CD4-positive, CD25-positive, alpha-beta regulatory T cell (primary cell): ENCODE data around the gene GRIN1. TPM values are rescaled to one million over a fixed set of nuclear protein-coding genes. Genes with fewer than 3 reads are reported as not detected.
A peak's percentile ranks its signal among the peaks of the same experiment; 100 is the strongest.

Source experiments
- ATAC-seq, 2 donors: fragments of 150-1000 bp; cut with Tn5 transposase; one replicate each; pipeline ENCODE4 v1.10.0; 2021; ENCODE audit warnings: low read depth in 2 of 2, moderate number of reproducible peaks in 2 of 2, moderate library complexity in 1 of 2
- DNase-seq, 3 donors: peaks; one replicate each; pipeline versions ENCODE4 v3.0.0 to v3.0.0-alpha.2; 2012 to 2022; ENCODE audit warnings: mixed read lengths in 1 of 3
- H3K27ac ChIP-seq: one replicate; pipeline ENCODE4 v1.7.0; 2013; ENCODE audit warnings: mild to moderate bottlenecking, low read length; ENCODE audit not compliant: insufficient read depth, poor library complexity, severe bottlenecking
- H3K27me3 ChIP-seq: one replicate; pipeline ENCODE4 v1.7.0; 2013; ENCODE audit warnings: low read length; ENCODE audit not compliant: control insufficient read depth, insufficient read depth
- H3K36me3 ChIP-seq: one replicate; pipeline ENCODE4 v1.7.0; 2013; ENCODE audit warnings: mild to moderate bottlenecking, low read length, moderate library complexity; ENCODE audit not compliant: control insufficient read depth, insufficient read depth
- H3K4me1 ChIP-seq: 2 replicates; pipeline ENCODE4 v1.7.0; 2013; ENCODE audit warnings: mild to moderate bottlenecking, low read length; ENCODE audit not compliant: insufficient read depth, control insufficient read depth, poor library complexity, severe bottlenecking
- H3K4me3 ChIP-seq: one replicate; pipeline ENCODE4 v1.7.0; 2013; ENCODE audit warnings: low read depth, mild to moderate bottlenecking, low read length, moderate library complexity
- H3K9me3 ChIP-seq, 2 experiments: 1 replicate in 1 of 2; 2 replicates in 1 of 2; pipeline ENCODE4 v1.7.0; 2013; ENCODE audit warnings: low read length in 2 of 2, mild to moderate bottlenecking in 1 of 2, moderate library complexity in 1 of 2; ENCODE audit not compliant: control insufficient read depth in 2 of 2
- H3K27ac Mint-ChIP-seq, 3 donors: one replicate each; pipeline ENCODE4 v1.8.0; 2020 to 2022; ENCODE audit warnings: mild to moderate bottlenecking in 3 of 3, mixed read lengths in 3 of 3, moderate library complexity in 2 of 3
- H3K27me3 Mint-ChIP-seq: one replicate; pipeline ENCODE4 v1.8.0; 2022; ENCODE audit warnings: mild to moderate bottlenecking, mixed read lengths
- H3K36me3 Mint-ChIP-seq: one replicate; pipeline ENCODE4 v1.8.0; 2020; ENCODE audit warnings: mixed read lengths
- H3K4me1 Mint-ChIP-seq, 4 donors: one replicate each; pipeline ENCODE4 v1.8.0; 2020 to 2022; ENCODE audit warnings: mixed read lengths in 4 of 4, mild to moderate bottlenecking in 1 of 4
- H3K4me3 Mint-ChIP-seq, 4 donors: one replicate each; pipeline ENCODE4 v1.8.0; 2020 to 2022; ENCODE audit warnings: mild to moderate bottlenecking in 4 of 4, mixed read lengths in 4 of 4, moderate library complexity in 3 of 4
- H3K9me3 Mint-ChIP-seq, 7 donors: one replicate each; pipeline ENCODE4 v1.8.0; 2020 to 2022; ENCODE audit warnings: mixed read lengths in 7 of 7, mild to moderate bottlenecking in 3 of 7, moderate library complexity in 2 of 7
- polyA plus RNA-seq, 4 donors: library from polyadenylated mRNA; unstranded; fragments of 300-500 nt; fragmentation: Illumina TruSeq; gene quantifications; one replicate each; pipeline ENCODE4 v1.2.3, GENCODE V29; 2021
- total RNA-seq: library from RNA; stranded (reverse); gene quantifications from one replicate; pipeline ENCODE4 v1.2.3, GENCODE V29; 2022

The GRIN1 gene
- total and polyA plus RNA-seq, 5 donors from 2014 or later, result not detected

DNA sequence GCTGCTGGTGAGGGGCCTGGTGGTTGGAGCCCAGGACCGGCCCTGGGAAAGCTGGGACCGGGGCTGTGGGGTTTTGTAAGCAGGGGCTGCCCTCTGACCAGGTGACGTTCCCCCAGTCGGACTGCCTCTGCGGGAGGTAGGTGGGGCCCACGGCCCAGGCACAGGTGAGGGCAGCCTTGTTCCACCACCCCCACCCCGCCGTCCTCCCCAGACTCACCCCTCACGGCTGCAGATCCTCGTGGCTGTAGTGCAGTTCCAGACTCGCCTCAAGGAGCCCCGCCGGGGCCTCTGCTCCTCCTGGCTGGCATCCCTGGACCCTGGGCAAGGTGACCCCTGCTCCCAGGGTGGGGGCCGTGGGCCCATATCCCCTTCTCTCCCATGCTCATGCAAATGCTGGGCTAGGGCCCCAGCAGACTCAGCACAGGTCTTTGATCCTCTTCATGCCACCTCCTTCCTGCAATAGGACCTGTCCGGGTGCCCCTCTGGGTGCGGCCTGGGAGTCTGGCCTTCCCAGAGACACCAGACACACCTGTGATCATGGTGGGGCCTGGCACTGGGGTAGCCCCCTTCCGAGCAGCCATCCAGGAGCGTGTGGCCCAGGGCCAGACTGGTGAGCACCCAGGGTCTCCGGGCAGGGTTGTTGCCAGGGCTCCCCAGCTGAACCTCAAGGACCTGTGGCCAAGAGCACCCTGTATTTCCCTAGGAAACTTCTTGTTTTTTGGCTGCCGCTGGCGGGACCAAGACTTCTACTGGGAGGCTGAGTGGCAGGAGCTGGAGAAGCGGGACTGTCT, 76.4 kb downstream of the GRIN1 start:
- Mint-ChIP-seq H3K27me3 (no peaks in the 10 kb centered on the region), H3K4me1 (peaks cover 0 to 2% (median 0%) of the 10 kb centered on the region in 4 donors), H3K27ac (no peak overlapping the region), H3K4me3 (no peak overlapping the region), H3K9me3 (peaks cover 0 to 1% (median 0%) of the 10 kb centered on the region in 7 donors), H3K36me3 (no peaks in the 10 kb centered on the region)
- Histone ChIP-seq H3K27me3 (no peaks in the 10 kb centered on the region), H3K9me3 (no peaks in the 10 kb centered on the region), H3K36me3 (peaks cover 3% of the 10 kb centered on the region), H3K4me1 (no peaks in the 10 kb centered on the region), H3K27ac (no peak overlapping the region), H3K4me3 (no peak overlapping the region)
- no peak for ATAC-seq
- DNase-seq, result no peak

DNA sequence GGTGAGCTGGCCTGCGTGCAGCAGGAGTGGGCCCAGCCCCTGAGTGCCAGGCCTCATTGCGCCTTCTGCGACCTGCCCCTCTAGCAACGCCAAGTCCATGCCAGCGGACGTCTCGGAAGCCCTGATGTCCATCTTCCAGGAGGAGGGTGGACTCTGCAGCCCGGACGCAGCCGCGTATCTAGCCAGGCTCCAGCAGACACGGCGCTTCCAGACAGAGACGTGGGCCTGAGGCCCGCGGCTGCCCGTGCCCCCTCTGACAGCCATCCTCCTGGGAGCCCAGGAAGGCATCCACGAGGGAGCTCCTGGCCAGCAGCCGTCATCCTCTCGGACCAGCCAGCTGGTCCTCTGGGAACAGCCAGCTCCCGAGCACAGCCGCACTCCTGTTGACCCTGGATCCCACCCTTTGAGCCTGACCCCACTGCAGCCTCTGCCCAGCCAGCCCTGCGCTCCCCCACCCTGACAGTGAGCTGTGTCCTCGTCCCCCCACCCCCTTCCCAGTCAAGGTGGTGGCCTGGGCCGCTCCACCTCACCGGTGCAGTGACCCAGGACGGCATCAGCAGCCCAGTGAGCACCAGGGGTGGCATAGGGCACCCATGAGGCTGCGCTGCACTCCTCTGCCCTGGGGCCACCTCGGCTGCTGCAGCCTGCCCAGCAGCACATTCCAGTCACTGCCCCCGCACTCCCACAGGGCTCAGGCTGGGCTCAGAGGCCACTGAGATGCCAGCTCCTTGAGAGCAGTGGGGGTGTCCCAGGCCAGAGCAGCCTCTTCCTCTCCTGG, 77.4 kb downstream of the GRIN1 start:
- Histone ChIP-seq H3K4me3 (no peak overlapping the region), H3K36me3 (no peaks in the 10 kb centered on the region), H3K27ac (no peak overlapping the region), H3K9me3 (no peaks in the 10 kb centered on the region), H3K4me1 (no peaks in the 10 kb centered on the region), H3K27me3 (no peaks in the 10 kb centered on the region)
- Mint-ChIP-seq H3K27ac (no peak overlapping the region), H3K36me3 (no peaks in the 10 kb centered on the region), H3K9me3 (peaks cover 0 to under 1% (median 0%) of the 10 kb centered on the region in 7 donors), H3K4me3 (no peak overlapping the region), H3K27me3 (no peaks in the 10 kb centered on the region), H3K4me1 (no peaks in the 10 kb centered on the region)
- DNase-seq (no peak), ATAC-seq (no peak)

GRCh38 chr9:137217276-137218211, 78.6 kb downstream of the GRIN1 start:
- H3K27me3 Mint-ChIP-seq, result no peaks in the 10 kb centered on the region
- no peak for ATAC-seq
- H3K27ac ChIP-seq, result no peak overlapping the region
- H3K4me1 ChIP-seq, result peaks cover 4% of the 10 kb centered on the region
- H3K4me1 Mint-ChIP-seq, result no peaks in the 10 kb centered on the region
- DNase-seq, result no peak
- H3K4me3 Mint-ChIP-seq, result peak overlapping the region in 1 of 4 donors; percentile 47
- no peaks in the 10 kb centered on the region for H3K9me3 ChIP-seq
- no peaks in the 10 kb centered on the region for H3K36me3 ChIP-seq
- no peaks in the 10 kb centered on the region for H3K36me3 Mint-ChIP-seq
- H3K9me3 Mint-ChIP-seq, result no peaks in the 10 kb centered on the region
- no peak overlapping the region for H3K4me3 ChIP-seq
- no peaks in the 10 kb centered on the region for H3K27me3 ChIP-seq
- no peak overlapping the region for H3K27ac Mint-ChIP-seq

DNA sequence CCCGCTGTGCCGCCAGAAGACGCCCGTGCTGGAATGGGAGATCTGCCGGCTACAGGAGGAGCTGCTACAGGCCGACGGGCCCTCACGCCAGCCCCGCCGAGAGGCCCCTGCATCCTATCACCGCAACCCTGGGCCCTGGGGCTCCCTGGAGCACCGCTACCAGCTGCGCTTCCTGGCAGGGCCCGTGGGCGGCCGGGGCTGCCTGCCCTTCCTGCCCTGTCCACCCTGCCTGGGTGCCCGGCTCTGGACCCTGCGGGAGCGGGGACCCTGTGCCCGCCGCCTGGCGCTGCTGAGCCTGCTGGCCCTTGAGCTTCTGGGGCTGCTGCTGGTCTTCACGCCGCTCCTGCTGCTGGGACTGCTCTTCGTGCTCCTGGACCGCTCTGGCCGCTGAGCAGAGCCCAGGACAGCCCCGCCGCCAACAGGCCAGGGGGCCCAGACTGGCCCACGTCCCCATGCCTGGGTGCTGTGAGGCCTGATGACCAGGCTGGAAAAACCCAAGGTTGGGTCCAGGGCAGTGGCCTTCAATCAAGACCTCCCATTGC, 79.3 kb downstream of the GRIN1 start:
- Histone ChIP-seq H3K4me3 (no peak overlapping the region), H3K9me3 (no peaks in the 10 kb centered on the region), H3K27me3 (no peaks in the 10 kb centered on the region), H3K36me3 (no peaks in the 10 kb centered on the region), H3K4me1 (peaks cover 10% of the 10 kb centered on the region), H3K27ac (no peak overlapping the region)
- Mint-ChIP-seq H3K4me1 (peaks cover 0 to 6% (median under 1%) of the 10 kb centered on the region in 4 donors), H3K36me3 (no peaks in the 10 kb centered on the region), H3K4me3 (no peak overlapping the region), H3K9me3 (no peaks in the 10 kb centered on the region), H3K27ac (no peak overlapping the region), H3K27me3 (no peaks in the 10 kb centered on the region)
- ATAC-seq (no peak), DNase-seq (no peak)

Other genes starting within 250 kb of the GRIN1 start
Only the 30 nearest of the 31 such genes appear.
- 1.1 TPM for gene C8G, start 193.9 kb upstream of the GRIN1 start, total RNA-seq
- gene C8G, start 193.9 kb upstream of the GRIN1 start, polyA plus RNA-seq, result under 1 TPM in 1 of 4 donors, not detected in 3; 0.96 TPM
- gene LCN12, start 186.9 kb upstream of the GRIN1 start, total RNA-seq, result 1.4 TPM
- gene LCN12, start 186.9 kb upstream of the GRIN1 start, polyA plus RNA-seq, result not detected
- 15.4 TPM for gene PTGDS, start 161.7 kb upstream of the GRIN1 start, total RNA-seq
- gene PTGDS, start 161.7 kb upstream of the GRIN1 start, polyA plus RNA-seq, result under 1 TPM in 1 of 4 donors, not detected in 3; 0.47 TPM
- not detected for gene LCNL1, start 156.2 kb upstream of the GRIN1 start, total RNA-seq
- not detected for gene LCNL1, start 156.2 kb upstream of the GRIN1 start, polyA plus RNA-seq
- gene PAXX, start 146.7 kb upstream of the GRIN1 start, total RNA-seq, result 83.3 TPM
- gene PAXX, start 146.7 kb upstream of the GRIN1 start, polyA plus RNA-seq, result 10 to 100 TPM; 46.7 to 67.5 (median 66.0) TPM
- gene CLIC3, start 142.6 kb upstream of the GRIN1 start, total RNA-seq, result 1.0 TPM
- 1 to 10 TPM in 3 of 4 donors, under 1 TPM in 1; 0.38 to 4.5 (median 2.9) TPM for gene CLIC3, start 142.6 kb upstream of the GRIN1 start, polyA plus RNA-seq
- 135 TPM for gene ABCA2, start 110.9 kb upstream of the GRIN1 start, total RNA-seq
- gene ABCA2, start 110.9 kb upstream of the GRIN1 start, polyA plus RNA-seq, result 1 to 10 TPM; 3.8 to 4.5 (median 4.3) TPM
- gene FUT7, start 107.1 kb upstream of the GRIN1 start, total RNA-seq, result 15.2 TPM
- gene FUT7, start 107.1 kb upstream of the GRIN1 start, polyA plus RNA-seq, result 10 to 100 TPM; 31.8 to 79.0 (median 42.9) TPM
- gene NPDC1, start 93.0 kb upstream of the GRIN1 start, total RNA-seq, result 106 TPM
- 10 to 100 TPM in 2 of 4 donors, 1 to 10 TPM in 2; 4.2 to 15.3 (median 9.2) TPM for gene NPDC1, start 93.0 kb upstream of the GRIN1 start, polyA plus RNA-seq
- not detected for gene ENTPD2, start 85.1 kb upstream of the GRIN1 start, total RNA-seq
- gene ENTPD2, start 85.1 kb upstream of the GRIN1 start, polyA plus RNA-seq, result not detected
- gene SAPCD2, start 68.6 kb upstream of the GRIN1 start, total RNA-seq, result 1.2 TPM
- under 1 TPM; 0.09 to 0.62 (median 0.18) TPM for gene SAPCD2, start 68.6 kb upstream of the GRIN1 start, polyA plus RNA-seq
- 14.8 TPM for gene UAP1L1, start 61.6 kb upstream of the GRIN1 start, total RNA-seq
- 1 to 10 TPM; 1.3 to 3.6 (median 1.7) TPM for gene UAP1L1, start 61.6 kb upstream of the GRIN1 start, polyA plus RNA-seq
- 71.3 TPM for gene MAN1B1, start 52.2 kb upstream of the GRIN1 start, total RNA-seq
- gene MAN1B1, start 52.2 kb upstream of the GRIN1 start, polyA plus RNA-seq, result 10 to 100 TPM; 42.1 to 53.5 (median 45.7) TPM
- gene DPP7, start 24.4 kb upstream of the GRIN1 start, total RNA-seq, result 343 TPM
- 100 to 1,000 TPM; 119 to 164 (median 153) TPM for gene DPP7, start 24.4 kb upstream of the GRIN1 start, polyA plus RNA-seq
- not detected for gene LRRC26, start 30.9 kb downstream of the GRIN1 start, total RNA-seq
- gene LRRC26, start 30.9 kb downstream of the GRIN1 start, polyA plus RNA-seq, result not detected
- gene TMEM210, start 32.9 kb downstream of the GRIN1 start, total RNA-seq, result not detected
- not detected for gene TMEM210, start 32.9 kb downstream of the GRIN1 start, polyA plus RNA-seq
- gene ANAPC2, start 49.4 kb downstream of the GRIN1 start, total RNA-seq, result 127 TPM
- gene ANAPC2, start 49.4 kb downstream of the GRIN1 start, polyA plus RNA-seq, result 1 to 10 TPM; 7.5 to 8.7 (median 8.0) TPM
- 54.3 TPM for gene SSNA1, start 49.5 kb downstream of the GRIN1 start, total RNA-seq
- 100 to 1,000 TPM; 112 to 150 (median 130) TPM for gene SSNA1, start 49.5 kb downstream of the GRIN1 start, polyA plus RNA-seq
- 5.9 TPM for gene TPRN, start 61.6 kb downstream of the GRIN1 start, total RNA-seq
- gene TPRN, start 61.6 kb downstream of the GRIN1 start, polyA plus RNA-seq, result under 1 TPM; 0.27 to 0.91 (median 0.43) TPM
- 20.7 TPM for gene TMEM203, start 66.5 kb downstream of the GRIN1 start, total RNA-seq
- 100 to 1,000 TPM; 116 to 148 (median 132) TPM for gene TMEM203, start 66.5 kb downstream of the GRIN1 start, polyA plus RNA-seq
- gene NDOR1, start 66.5 kb downstream of the GRIN1 start, total RNA-seq, result 30.0 TPM
- 1 to 10 TPM; 3.9 to 7.6 (median 5.0) TPM for gene NDOR1, start 66.5 kb downstream of the GRIN1 start, polyA plus RNA-seq
- 1.2 TPM for gene RNF208, start 83.1 kb downstream of the GRIN1 start, total RNA-seq
- gene RNF208, start 83.1 kb downstream of the GRIN1 start, polyA plus RNA-seq, result not detected
- not detected for gene CYSRT1, start 86.0 kb downstream of the GRIN1 start, total RNA-seq
- not detected for gene CYSRT1, start 86.0 kb downstream of the GRIN1 start, polyA plus RNA-seq
- not detected for gene RNF224, start 88.3 kb downstream of the GRIN1 start, total RNA-seq
- not detected for gene RNF224, start 88.3 kb downstream of the GRIN1 start, polyA plus RNA-seq
- gene SLC34A3, start 91.7 kb downstream of the GRIN1 start, total RNA-seq, result not detected
- not detected for gene SLC34A3, start 91.7 kb downstream of the GRIN1 start, polyA plus RNA-seq
- 100 TPM for gene TUBB4B, start 102.1 kb downstream of the GRIN1 start, total RNA-seq
- gene TUBB4B, start 102.1 kb downstream of the GRIN1 start, polyA plus RNA-seq, result 10 to 100 TPM; 56.7 to 87.4 (median 71.8) TPM
- gene STPG3, start 112.1 kb downstream of the GRIN1 start, total RNA-seq, result not detected
- gene STPG3, start 112.1 kb downstream of the GRIN1 start, polyA plus RNA-seq, result not detected
- gene NELFB, start 116.2 kb downstream of the GRIN1 start, total RNA-seq, result 46.4 TPM
- gene NELFB, start 116.2 kb downstream of the GRIN1 start, polyA plus RNA-seq, result 10 to 100 TPM; 22.3 to 27.1 (median 23.7) TPM
- 6.1 TPM for gene TOR4A, start 138.6 kb downstream of the GRIN1 start, total RNA-seq
- gene TOR4A, start 138.6 kb downstream of the GRIN1 start, polyA plus RNA-seq, result 1 to 10 TPM; 2.6 to 4.2 (median 3.5) TPM
- 1.6 TPM for gene NRARP, start 163.1 kb downstream of the GRIN1 start, total RNA-seq
- not detected for gene NRARP, start 163.1 kb downstream of the GRIN1 start, polyA plus RNA-seq